B cell (primary cell): ENCODE data around the gene TECTA. TPM values are rescaled to one million over a fixed set of nuclear protein-coding genes. Genes with fewer than 3 reads are reported as not detected.

ENCODE experiments used
- ATAC-seq: fragments of 200-7000 bp; cut with Tn5 transposase; one replicate; pipeline ENCODE4 v1.10.0; 2021; ENCODE audit warnings: low read depth, mild to moderate bottlenecking, moderate number of reproducible peaks, moderate library complexity
- CTCF ChIA-PET: fragments of 350-600 bp; sonication (Branson Sonifier 250); formaldehyde crosslinking; loops from one replicate; lab custom pipeline; 2021; ENCODE audit warnings: antibody characterized with exemption, inconsistent platforms; lab: Charles Lee
- POLR2A ChIA-PET: fragments of 350-600 bp; sonication (Branson Sonifier 250); formaldehyde crosslinking; loops from one replicate; lab custom pipeline; 2021; ENCODE audit warnings: antibody characterized with exemption; lab: Charles Lee
- DNase-seq: peaks from one replicate; pipeline ENCODE4 v3.0.0; 2013
- H2AFZ ChIP-seq: 2 replicates; pipeline ENCODE4 v1.6.1; 2012; ENCODE audit warnings: mild to moderate bottlenecking, low read depth, low read length; ENCODE audit not compliant: insufficient read depth, poor library complexity, severe bottlenecking
- H3K27ac ChIP-seq, 2 donors: 1 replicate in 1 of 2; 2 replicates in 1 of 2; pipeline ENCODE4 v1.5.1; 2012 to 2013; ENCODE audit warnings: low read length in 2 of 2, mild to moderate bottlenecking in 2 of 2, moderate library complexity in 1 of 2
- H3K27me3 ChIP-seq, 4 experiments: fragments of 200-600 bp in 1 of 4; sonication (generic) in 1 of 4; replicated peaks in 1 of 4; 1 replicate in 2 of 4; 2 replicates in 2 of 4; pipeline versions ENCODE4 v1.6.1 to v1.7.0; 2013 to 2016; ENCODE audit warnings: low read length in 3 of 4, mild to moderate bottlenecking in 2 of 4, mixed read lengths in 1 of 4, moderate library complexity in 1 of 4; ENCODE audit not compliant: insufficient read depth in 4 of 4, control insufficient read depth in 3 of 4; ENCODE audit errors: control extremely low read depth in 1 of 4
- H3K36me3 ChIP-seq, 2 experiments: replicated peaks in 1 of 2; 1 replicate in 1 of 2; 2 replicates in 1 of 2; pipeline versions ENCODE4 v1.6.1 to v1.7.1; 2013; ENCODE audit warnings: low read length in 1 of 2; ENCODE audit not compliant: insufficient read depth in 2 of 2, control insufficient read depth in 1 of 2; ENCODE audit errors: control extremely low read depth in 1 of 2, extremely low read depth in 1 of 2
- H3K4me1 ChIP-seq, 2 donors: fragments of 200-600 bp in 1 of 2; sonication (generic) in 1 of 2; 1 replicate in 1 of 2; 2 replicates in 1 of 2; pipeline versions ENCODE4 v1.5.1 to v1.6.1; 2013 to 2017; ENCODE audit warnings: low read length in 2 of 2; ENCODE audit not compliant: control insufficient read depth in 2 of 2, insufficient read depth in 2 of 2
- H3K4me2 ChIP-seq: replicated peaks from 2 replicates; pipeline ENCODE3; 2012; ENCODE audit warnings: mild to moderate bottlenecking, low read depth, low read length; ENCODE audit not compliant: poor library complexity, severe bottlenecking
- H3K4me3 ChIP-seq, 5 experiments: fragments of 200-600 bp in 1 of 5; sonication (generic) in 1 of 5; 1 replicate in 3 of 5; 2 replicates in 2 of 5; pipeline versions ENCODE4 v1.5.1 to v1.7.0; 2011 to 2016; ENCODE audit warnings: low read length in 4 of 5, mild to moderate bottlenecking in 4 of 5, low read depth in 2 of 5, control low read depth in 1 of 5, moderate library complexity in 1 of 5; ENCODE audit not compliant: insufficient read depth in 1 of 5; ENCODE audit errors: control extremely low read depth in 1 of 5, extremely low read depth in 1 of 5
- H3K79me2 ChIP-seq: fragments of 200-600 bp; sonication (generic); one replicate; pipeline ENCODE4 v1.6.0; 2016; ENCODE audit warnings: low read length; ENCODE audit not compliant: control insufficient read depth, insufficient read depth
- H3K9ac ChIP-seq: fragments of 200-600 bp; sonication (generic); 2 replicates; pipeline ENCODE4 v1.6.1; 2017; ENCODE audit warnings: mild to moderate bottlenecking, low read length, moderate library complexity
- H3K9me3 ChIP-seq, 3 donors: one replicate each; pipeline versions ENCODE4 v1.6.1 to v1.7.1; 2013; ENCODE audit warnings: low read length in 2 of 3; ENCODE audit not compliant: control insufficient read depth in 2 of 3, insufficient read depth in 1 of 3; ENCODE audit errors: control extremely low read depth in 1 of 3
- H4K20me1 ChIP-seq: 2 replicates; pipeline ENCODE4 v1.6.0; 2012; ENCODE audit warnings: mild to moderate bottlenecking, low read length; ENCODE audit not compliant: insufficient read depth, control insufficient read depth, poor library complexity, severe bottlenecking
- H3K27ac Mint-ChIP-seq: one replicate; pipeline ENCODE4 v1.8.0; 2021; ENCODE audit warnings: mixed read lengths
- H3K27me3 Mint-ChIP-seq: one replicate; pipeline ENCODE4 v1.8.0; 2021; ENCODE audit warnings: mixed read lengths
- H3K4me1 Mint-ChIP-seq: one replicate; pipeline ENCODE4 v1.8.0; 2021; ENCODE audit warnings: mixed read lengths
- H3K4me3 Mint-ChIP-seq: one replicate; pipeline ENCODE4 v1.8.0; 2021; ENCODE audit warnings: mixed read lengths
- H3K9me3 Mint-ChIP-seq: one replicate; pipeline ENCODE4 v1.8.0; 2022; ENCODE audit warnings: mixed read lengths; ENCODE audit not compliant: insufficient read depth
- EZH2 ChIP-seq: IDR thresholded peaks from 2 replicates; pipeline ENCODE4 v1.6.1; 2012; ENCODE audit warnings: borderline replicate concordance, low read depth, mild to moderate bottlenecking, moderate library complexity, low read length; ENCODE audit not compliant: insufficient read depth, poor library complexity, severe bottlenecking
- WGBS: methylation state at CpG from one replicate; pipeline ENCODE4 v1.1.5; 2013; ENCODE audit warnings: missing lambda C conversion rate; ENCODE audit not compliant: insufficient coverage; 5-methylcytosine and 5-hydroxymethylcytosine counted together
- intact Hi-C: fragments of 100-400 bp; cut with micrococcal nuclease; formaldehyde crosslinking; loops from one replicate; pipeline ENCODE4 v1.10.0; 2022
- polyA plus RNA-seq: library from polyadenylated mRNA; depleted of rRNA; stranded (reverse); fragments of >200 nt; gene quantifications from 2 replicates; pipeline ENCODE4 v1.2.3, GENCODE V29; 2012
- total RNA-seq, 2 donors: library from RNA; stranded (reverse); fragments of 120-200 nt in 1 of 2; gene quantifications; 1 replicate in 1 of 2; 2 replicates in 1 of 2; pipeline versions ENCODE4 v1.2.3 to v1.2.4, GENCODE V29; 2013 to 2022
- TF ChIP-seq, protein P1 (sequence below): fragments of 200-600 bp; IDR thresholded peaks from one replicate; pipeline ENCODE4 v1.8.0; 2022; ENCODE audit warnings: antibody characterized with exemption, mild to moderate bottlenecking

The TECTA gene
- total and polyA plus RNA-seq, 2 donors (not counting 1 experiment from before 2014, with no cell fraction given): 0.47 to 0.51 TPM

DNA sequence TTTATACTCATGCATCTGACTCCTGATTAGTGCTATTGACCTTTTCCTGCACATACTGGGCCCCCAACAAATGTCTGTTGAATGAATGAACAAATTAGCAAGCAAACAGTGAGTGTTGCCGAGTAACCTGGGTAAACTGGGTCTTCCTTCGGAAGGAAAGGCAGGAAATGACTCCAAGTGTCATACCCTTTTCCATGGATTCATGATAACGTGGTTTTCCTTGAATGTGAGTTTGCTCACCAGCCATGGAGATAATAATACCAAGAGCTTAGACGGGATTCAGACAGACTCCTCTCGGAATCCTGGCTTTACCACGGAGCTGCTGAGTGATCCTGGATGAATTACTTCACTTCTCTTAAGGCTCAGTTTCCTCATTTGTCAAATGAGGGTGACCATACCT lies 16.7 kb downstream of the TECTA start:
- Histone ChIP-seq H3K9me3 (peaks cover 0 to 5% (median 5%) of the 10 kb centered on the region in 3 donors), H3K4me1 (no peaks in the 10 kb centered on the region), H3K79me2 (no peaks in the 10 kb centered on the region), H3K4me2 (no peak overlapping the region), H3K4me3 (no peak overlapping the region), H3K27ac (no peak overlapping the region), H3K36me3 (no peaks in the 10 kb centered on the region), H3K27me3 (peaks cover 0 to 4% (median 0%) of the 10 kb centered on the region in 4 experiments), H3K9ac (no peak overlapping the region), H4K20me1 (no peaks in the 10 kb centered on the region), H2AFZ (no peak overlapping the region)
- H3K4me3 Mint-ChIP-seq: no peak overlapping the region
- 88% methylated on average over 3 of the region's 6 CpGs for WGBS
- CTCF ChIA-PET: no interaction called here
- no peak for ATAC-seq
- H3K27me3 Mint-ChIP-seq: peaks cover 21% of the 10 kb centered on the region
- POLR2A ChIA-PET: no interaction called here
- intact Hi-C loops: no loop called here
- TF ChIP-seq EZH2: no peak
- TF ChIP-seq, protein P1, sequence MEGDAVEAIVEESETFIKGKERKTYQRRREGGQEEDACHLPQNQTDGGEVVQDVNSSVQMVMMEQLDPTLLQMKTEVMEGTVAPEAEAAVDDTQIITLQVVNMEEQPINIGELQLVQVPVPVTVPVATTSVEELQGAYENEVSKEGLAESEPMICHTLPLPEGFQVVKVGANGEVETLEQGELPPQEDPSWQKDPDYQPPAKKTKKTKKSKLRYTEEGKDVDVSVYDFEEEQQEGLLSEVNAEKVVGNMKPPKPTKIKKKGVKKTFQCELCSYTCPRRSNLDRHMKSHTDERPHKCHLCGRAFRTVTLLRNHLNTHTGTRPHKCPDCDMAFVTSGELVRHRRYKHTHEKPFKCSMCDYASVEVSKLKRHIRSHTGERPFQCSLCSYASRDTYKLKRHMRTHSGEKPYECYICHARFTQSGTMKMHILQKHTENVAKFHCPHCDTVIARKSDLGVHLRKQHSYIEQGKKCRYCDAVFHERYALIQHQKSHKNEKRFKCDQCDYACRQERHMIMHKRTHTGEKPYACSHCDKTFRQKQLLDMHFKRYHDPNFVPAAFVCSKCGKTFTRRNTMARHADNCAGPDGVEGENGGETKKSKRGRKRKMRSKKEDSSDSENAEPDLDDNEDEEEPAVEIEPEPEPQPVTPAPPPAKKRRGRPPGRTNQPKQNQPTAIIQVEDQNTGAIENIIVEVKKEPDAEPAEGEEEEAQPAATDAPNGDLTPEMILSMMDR: no peak
- no peak for DNase-seq
- no peaks in the 10 kb centered on the region for H3K9me3 Mint-ChIP-seq
- H3K4me1 Mint-ChIP-seq: no peaks in the 10 kb centered on the region
- H3K27ac Mint-ChIP-seq: no peak overlapping the region

DNA sequence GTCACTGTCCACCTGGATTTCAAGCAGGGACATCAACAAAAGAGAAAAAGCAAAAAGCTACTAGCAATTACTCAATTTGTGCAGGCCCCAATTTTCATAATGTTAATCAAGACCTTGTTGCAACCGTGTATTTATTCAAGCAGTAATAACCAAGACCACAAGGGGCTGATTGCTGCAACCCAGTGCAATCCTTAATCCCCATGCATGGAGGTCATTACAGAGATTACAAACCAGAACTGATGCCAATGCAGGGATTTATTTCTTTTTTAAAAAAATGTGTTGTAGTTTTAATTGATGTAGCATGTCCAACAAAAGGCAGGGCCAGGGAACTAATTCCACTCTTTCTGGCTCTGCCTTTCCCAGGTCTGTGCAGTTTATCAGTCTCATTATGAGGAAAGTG lies 18.4 kb downstream of the TECTA start:
- H3K27ac ChIP-seq: no peak overlapping the region
- Mint-ChIP-seq H3K9me3 (peaks cover 3% of the 10 kb centered on the region), H3K4me3 (no peak overlapping the region), H3K4me1 (no peaks in the 10 kb centered on the region), H3K27ac (no peak overlapping the region), H3K27me3 (peaks cover 17% of the 10 kb centered on the region)
- ChIA-PET CTCF (no interaction called here), POLR2A (no interaction called here)
- H3K9ac ChIP-seq: no peak overlapping the region
- H3K4me1 ChIP-seq: no peaks in the 10 kb centered on the region
- H3K27me3 ChIP-seq: no peaks in the 10 kb centered on the region
- intact Hi-C loops: no loop called here
- H3K36me3 ChIP-seq: no peaks in the 10 kb centered on the region
- 70% methylated on average over 1 of the region's 1 CpG for WGBS
- H4K20me1 ChIP-seq: no peaks in the 10 kb centered on the region
- no peak overlapping the region for H3K4me3 ChIP-seq
- H3K4me2 ChIP-seq: no peak overlapping the region
- H3K79me2 ChIP-seq: no peaks in the 10 kb centered on the region
- no peak for DNase-seq
- peaks cover 0 to 6% (median 5%) of the 10 kb centered on the region in 3 donors for H3K9me3 ChIP-seq
- TF ChIP-seq, protein P1: no peak
- H2AFZ ChIP-seq: no peak overlapping the region
- no peak for ATAC-seq
